ENCODE results near the gene B3GALT6.

DNA sequence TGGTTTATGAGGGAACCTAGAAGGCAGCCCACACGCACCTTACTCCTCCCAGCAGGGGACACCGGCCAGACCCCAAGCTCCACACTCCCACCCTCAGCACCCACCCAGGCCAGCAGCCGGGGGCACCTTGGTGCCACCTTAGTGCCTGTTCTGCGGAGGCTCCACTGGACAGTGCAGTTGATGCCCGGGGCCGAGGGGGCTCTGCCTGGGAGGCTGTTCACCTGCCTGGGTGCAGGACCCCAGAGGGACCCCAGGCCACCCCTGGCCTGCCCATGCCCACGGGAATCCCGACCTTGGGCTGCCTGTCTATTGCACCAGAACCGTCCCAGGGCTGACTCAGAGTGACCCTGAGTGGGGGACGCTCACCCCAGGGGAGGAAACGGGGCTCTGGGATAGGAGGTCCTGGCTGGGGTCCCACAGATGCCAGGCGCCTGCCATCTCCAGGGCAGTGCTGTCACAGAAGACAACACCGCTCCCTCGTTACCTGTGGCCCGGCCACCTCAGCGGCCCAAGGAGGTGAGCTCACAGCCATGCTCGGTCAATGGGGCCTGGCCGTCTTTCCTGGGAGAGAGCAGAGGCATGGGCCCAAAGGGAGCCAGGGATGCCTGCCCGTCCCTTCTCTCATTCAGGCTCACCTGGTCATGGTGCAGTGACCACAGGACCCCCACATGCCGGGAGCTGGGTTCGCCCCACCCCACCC lies 48.9 kb downstream of the B3GALT6 start:
- TF ChIP-seq, protein P1, sequence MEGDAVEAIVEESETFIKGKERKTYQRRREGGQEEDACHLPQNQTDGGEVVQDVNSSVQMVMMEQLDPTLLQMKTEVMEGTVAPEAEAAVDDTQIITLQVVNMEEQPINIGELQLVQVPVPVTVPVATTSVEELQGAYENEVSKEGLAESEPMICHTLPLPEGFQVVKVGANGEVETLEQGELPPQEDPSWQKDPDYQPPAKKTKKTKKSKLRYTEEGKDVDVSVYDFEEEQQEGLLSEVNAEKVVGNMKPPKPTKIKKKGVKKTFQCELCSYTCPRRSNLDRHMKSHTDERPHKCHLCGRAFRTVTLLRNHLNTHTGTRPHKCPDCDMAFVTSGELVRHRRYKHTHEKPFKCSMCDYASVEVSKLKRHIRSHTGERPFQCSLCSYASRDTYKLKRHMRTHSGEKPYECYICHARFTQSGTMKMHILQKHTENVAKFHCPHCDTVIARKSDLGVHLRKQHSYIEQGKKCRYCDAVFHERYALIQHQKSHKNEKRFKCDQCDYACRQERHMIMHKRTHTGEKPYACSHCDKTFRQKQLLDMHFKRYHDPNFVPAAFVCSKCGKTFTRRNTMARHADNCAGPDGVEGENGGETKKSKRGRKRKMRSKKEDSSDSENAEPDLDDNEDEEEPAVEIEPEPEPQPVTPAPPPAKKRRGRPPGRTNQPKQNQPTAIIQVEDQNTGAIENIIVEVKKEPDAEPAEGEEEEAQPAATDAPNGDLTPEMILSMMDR (conservative IDR thresholded peaks at IDR 0.05 in 1 of 2, IDR thresholded peaks at IDR 0.05 in 1 of 2; ENCODE audit: low read depth in 1 of 2, low read length in 2 of 2), result no peak
- no peak for TF ChIP-seq EZH2 (IDR thresholded peaks at IDR 0.05; ENCODE audit: low read length, missing control alignments)

Measured in fibroblast of lung (primary cell).